ENCODE data around the gene PDLIM7.
A peak's percentile ranks its signal among the peaks of the same experiment; 100 is the strongest.

Gene PDLIM7

GRCh38 chr5:177443144-177443983, 54.0 kb downstream of the PDLIM7 start:
- no peak overlapping the region for H3K9ac ChIP-seq (ENCODE audit: low read length)
- H4K8ac ChIP-seq (ENCODE audit: low read depth, low read length): no peak overlapping the region
- peaks cover 4% of the 10 kb centered on the region for H3K9me3 ChIP-seq (ENCODE audit: insufficient read depth, low read depth, low read length)
- H3K23ac ChIP-seq (ENCODE audit: low read length): no peak overlapping the region
- H3K4ac ChIP-seq (ENCODE audit: low read depth, low read length): no peak overlapping the region
- no CpG with 5 or more reads among the region's 15 CpGs for WGBS (ENCODE audit: extremely low coverage, insufficient coverage, insufficient read length)
- no peaks in the 10 kb centered on the region for H3K79me2 ChIP-seq (ENCODE audit: control insufficient read depth, insufficient read depth, low read length, poor library complexity)
- H4K91ac ChIP-seq (ENCODE audit: low read depth, low read length): no peak overlapping the region
- H2BK5ac ChIP-seq (ENCODE audit: low read depth, low read length, poor library complexity): no peak overlapping the region
- H3K18ac ChIP-seq (ENCODE audit: low read length): no peak overlapping the region
- peaks cover 5 to 15% of the 10 kb centered on the region in 2 experiments for H3K4me1 ChIP-seq (ENCODE audit: control insufficient read depth in 1 of 2, insufficient read depth in 2 of 2, low read length in 2 of 2)
- H3K4me2 ChIP-seq (ENCODE audit: low read length): no peak overlapping the region
- H2AK5ac ChIP-seq (ENCODE audit: low read length): no peak overlapping the region
- peaks cover 6% of the 10 kb centered on the region for H3K27me3 ChIP-seq (ENCODE audit: insufficient read depth, low read length)
- peaks cover 2% of the 10 kb centered on the region for H3K79me1 ChIP-seq (ENCODE audit: low read length)
- no peak overlapping the region for H3K27ac ChIP-seq (ENCODE audit: low read depth, low read length)
- H3K14ac ChIP-seq (ENCODE audit: low read length): no peak overlapping the region
- no peak overlapping the region for H3K4me3 ChIP-seq (ENCODE audit: low read depth, low read length)
- H2AFZ ChIP-seq (ENCODE audit: insufficient read depth, low read length, poor library complexity): no peak overlapping the region
- no peak overlapping the region for H2BK12ac ChIP-seq (ENCODE audit: low read length)
- peaks cover 22 to 23% of the 10 kb centered on the region in 2 experiments for H3K36me3 ChIP-seq (ENCODE audit: control insufficient read depth in 1 of 2, insufficient read depth in 2 of 2, low read length in 2 of 2)
- H4K12ac ChIP-seq (ENCODE audit: low read depth, low read length): no peak overlapping the region
- peak in 1 of 2 donors; percentile 25 for DNase-seq
- no peak overlapping the region for H2BK120ac ChIP-seq (ENCODE audit: insufficient read depth, low read length, poor library complexity)

- Histone ChIP-seq H3K4ac (ENCODE audit: low read depth, low read length) (no peak overlapping the region), H2BK12ac (ENCODE audit: low read length) (no peak overlapping the region), H3K79me2 (ENCODE audit: control insufficient read depth, insufficient read depth, low read length, poor library complexity) (no peaks in the 10 kb centered on the region), H4K12ac (ENCODE audit: low read depth, low read length) (no peak overlapping the region), H3K14ac (ENCODE audit: low read length) (no peak overlapping the region), H2AK5ac (ENCODE audit: low read length) (no peak overlapping the region), H3K18ac (ENCODE audit: low read length) (no peak overlapping the region), H3K36me3 (ENCODE audit: control insufficient read depth in 1 of 2, insufficient read depth in 2 of 2, low read length in 2 of 2) (peaks cover 28 to 32% of the 10 kb centered on the region in 2 experiments), H4K91ac (ENCODE audit: low read depth, low read length) (no peak overlapping the region), H4K8ac (ENCODE audit: low read depth, low read length) (no peak overlapping the region), H3K9ac (ENCODE audit: low read length) (no peak overlapping the region), H3K4me1 (ENCODE audit: control insufficient read depth in 1 of 2, insufficient read depth in 2 of 2, low read length in 2 of 2) (peaks cover 1 to 7% of the 10 kb centered on the region in 2 experiments), H2BK5ac (ENCODE audit: low read depth, low read length, poor library complexity) (no peak overlapping the region), H3K23ac (ENCODE audit: low read length) (no peak overlapping the region), H3K9me3 (ENCODE audit: insufficient read depth, low read depth, low read length) (peaks cover 4% of the 10 kb centered on the region), H2AFZ (ENCODE audit: insufficient read depth, low read length, poor library complexity) (no peak overlapping the region), H3K27ac (ENCODE audit: low read depth, low read length) (no peak overlapping the region), H3K4me3 (ENCODE audit: low read depth, low read length) (no peak overlapping the region), H3K27me3 (ENCODE audit: insufficient read depth, low read length) (peaks cover 6% of the 10 kb centered on the region), H3K4me2 (ENCODE audit: low read length) (no peak overlapping the region), H2BK120ac (ENCODE audit: insufficient read depth, low read length, poor library complexity) (no peak overlapping the region), H3K79me1 (ENCODE audit: low read length) (no peaks in the 10 kb centered on the region)
- DNase-seq: no peak
- WGBS (ENCODE audit: extremely low coverage, insufficient coverage, insufficient read length): no CpG with 5 or more reads among the region's 20 CpGs
Observed at GRCh38 chr5:177442066-177442826, 55.2 kb downstream of the PDLIM7 start.

GRCh38 chr5:177440990-177441780, 56.2 kb downstream of the PDLIM7 start:
- no peak overlapping the region for H2BK5ac ChIP-seq (ENCODE audit: low read depth, low read length, poor library complexity)
- H2BK120ac ChIP-seq (ENCODE audit: insufficient read depth, low read length, poor library complexity): no peak overlapping the region
- no peak overlapping the region for H3K18ac ChIP-seq (ENCODE audit: low read length)

More at GRCh38 chr5:177440990-177441780, 56.2 kb downstream of the PDLIM7 start:
- H3K27ac ChIP-seq (ENCODE audit: low read depth, low read length): no peak overlapping the region
- H3K23ac ChIP-seq (ENCODE audit: low read length): no peak overlapping the region
- no peak overlapping the region for H4K8ac ChIP-seq (ENCODE audit: low read depth, low read length)
- peaks cover 3% of the 10 kb centered on the region for H3K27me3 ChIP-seq (ENCODE audit: insufficient read depth, low read length)
- H3K4me3 ChIP-seq (ENCODE audit: low read depth, low read length): no peak overlapping the region
- WGBS (ENCODE audit: extremely low coverage, insufficient coverage, insufficient read length): no CpG with 5 or more reads among the region's 26 CpGs
- H3K36me3 ChIP-seq (ENCODE audit: control insufficient read depth in 1 of 2, insufficient read depth in 2 of 2, low read length in 2 of 2): peaks cover 35 to 39% of the 10 kb centered on the region in 2 experiments
- no peak overlapping the region for H3K14ac ChIP-seq (ENCODE audit: low read length)
- no peak for DNase-seq
- H2AFZ ChIP-seq (ENCODE audit: insufficient read depth, low read length, poor library complexity): no peak overlapping the region
- no peak overlapping the region for H3K4ac ChIP-seq (ENCODE audit: low read depth, low read length)
- H4K12ac ChIP-seq (ENCODE audit: low read depth, low read length): no peak overlapping the region
- H2BK12ac ChIP-seq (ENCODE audit: low read length): no peak overlapping the region
- no peaks in the 10 kb centered on the region for H3K79me2 ChIP-seq (ENCODE audit: control insufficient read depth, insufficient read depth, low read length, poor library complexity)
- no peak overlapping the region for H2AK5ac ChIP-seq (ENCODE audit: low read length)
- H4K91ac ChIP-seq (ENCODE audit: low read depth, low read length): no peak overlapping the region
- no peaks in the 10 kb centered on the region for H3K79me1 ChIP-seq (ENCODE audit: low read length)
- H3K4me2 ChIP-seq (ENCODE audit: low read length): no peak overlapping the region
- H3K9ac ChIP-seq (ENCODE audit: low read length): no peak overlapping the region
- H3K4me1 ChIP-seq (ENCODE audit: control insufficient read depth in 1 of 2, insufficient read depth in 2 of 2, low read length in 2 of 2): peaks cover 0 to 3% of the 10 kb centered on the region in 2 experiments
- H3K9me3 ChIP-seq (ENCODE audit: insufficient read depth, low read depth, low read length): peaks cover 3% of the 10 kb centered on the region

Data from trophoblast cell (in vitro differentiated cells and primary cell).